Measurements from ENCODE around the gene LRRK1. TPM values are rescaled to one million over a fixed set of nuclear protein-coding genes. Genes with fewer than 3 reads are reported as not detected.

LRRK1 gene
- total RNA-seq, 6 experiments from 2014 or later = 0.93 to 3.6 (median 2.5) TPM

GRCh38 chr15:101046826-101047225 is 127.7 kb downstream of the LRRK1 start:
- no peaks in the 10 kb centered on the region for H3K36me3 ChIP-seq
- intact Hi-C loops (cut with DNase I) = no loop called here
- no peak overlapping the region for H3K4me3 ChIP-seq
- H3K4me1 ChIP-seq = no peaks in the 10 kb centered on the region
- H3K27me3 ChIP-seq = no peaks in the 10 kb centered on the region
- no peak for TF ChIP-seq CTCF (IDR thresholded peaks at IDR 0.05)
- no peak for TF ChIP-seq POLR2A (IDR thresholded peaks at IDR 0.05)
- WGBS (ENCODE audit: insufficient coverage, low coverage, low lambda C conversion rate, missing lambda C conversion rate) = 76% methylated on average over 4 of the region's 7 CpGs
- H3K27ac ChIP-seq = no peak overlapping the region
- no peaks in the 10 kb centered on the region for H3K9me3 ChIP-seq
- peak in 1 of 3 donors; percentile 25 for DNase-seq
- ATAC-seq = no peak

GRCh38 chr15:101047301-101047781 is 128.2 kb downstream of the LRRK1 start:
- Histone ChIP-seq H3K36me3 (no peaks in the 10 kb centered on the region), H3K27me3 (no peaks in the 10 kb centered on the region), H3K4me3 (no peak overlapping the region), H3K4me1 (no peaks in the 10 kb centered on the region), H3K9me3 (no peaks in the 10 kb centered on the region), H3K27ac (no peak overlapping the region)
- DNase-seq (peak in 2 of 3 donors; percentile 6 to 34), ATAC-seq (no peak)
- TF ChIP-seq CTCF (IDR thresholded peaks at IDR 0.05) (no peak), POLR2A (IDR thresholded peaks at IDR 0.05) (no peak)
- intact Hi-C loops (cut with DNase I) = no loop called here
- WGBS (ENCODE audit: insufficient coverage, low coverage, low lambda C conversion rate, missing lambda C conversion rate) = 77% methylated on average over 18 of the region's 22 CpGs

GRCh38 chr15:101048176-101048575 is 129.0 kb downstream of the LRRK1 start:
- DNase-seq (peak in 1 of 3 donors; percentile 8), ATAC-seq (no peak)
- no peak overlapping the region for H3K4me3 ChIP-seq
- H3K27ac ChIP-seq = no peak overlapping the region
- H3K9me3 ChIP-seq = no peaks in the 10 kb centered on the region
- H3K4me1 ChIP-seq = no peaks in the 10 kb centered on the region
- no peaks in the 10 kb centered on the region for H3K36me3 ChIP-seq
- no peaks in the 10 kb centered on the region for H3K27me3 ChIP-seq
- WGBS (ENCODE audit: insufficient coverage, low coverage, low lambda C conversion rate, missing lambda C conversion rate) = 67% methylated on average over 7 of the region's 7 CpGs
- intact Hi-C loops (cut with DNase I) = no loop called here
- TF ChIP-seq CTCF (IDR thresholded peaks at IDR 0.05) = no peak
- no peak for TF ChIP-seq POLR2A (IDR thresholded peaks at IDR 0.05)

- DNase-seq = peak; percentile 16 to 43 (median 36)
- ATAC-seq = no peak
- no peaks in the 10 kb centered on the region for H3K9me3 ChIP-seq
- no peaks in the 10 kb centered on the region for H3K4me1 ChIP-seq
- no peak overlapping the region for H3K27ac ChIP-seq
- WGBS (ENCODE audit: insufficient coverage, low coverage, low lambda C conversion rate, missing lambda C conversion rate) = 73% methylated on average over 9 of the region's 13 CpGs
- no peaks in the 10 kb centered on the region for H3K36me3 ChIP-seq
- H3K27me3 ChIP-seq = no peaks in the 10 kb centered on the region
- H3K4me3 ChIP-seq = no peak overlapping the region
- intact Hi-C loops (cut with DNase I) = no loop called here
- TF ChIP-seq CTCF (IDR thresholded peaks at IDR 0.05) = no peak
- no peak for TF ChIP-seq POLR2A (IDR thresholded peaks at IDR 0.05)
Observed at GRCh38 chr15:101048581-101049030, 129.4 kb downstream of the LRRK1 start.

- Histone ChIP-seq H3K27ac (no peak overlapping the region), H3K4me3 (no peak overlapping the region), H3K4me1 (no peaks in the 10 kb centered on the region), H3K9me3 (no peaks in the 10 kb centered on the region), H3K36me3 (no peaks in the 10 kb centered on the region), H3K27me3 (no peaks in the 10 kb centered on the region)
- ATAC-seq (no peak), DNase-seq (peak; percentile 16 to 36 (median 31))
- TF ChIP-seq POLR2A (IDR thresholded peaks at IDR 0.05) (no peak), CTCF (IDR thresholded peaks at IDR 0.05) (no peak)
- 73% methylated on average over 8 of the region's 11 CpGs for WGBS (ENCODE audit: insufficient coverage, low coverage, low lambda C conversion rate, missing lambda C conversion rate)
- intact Hi-C loops (cut with DNase I) = no loop called here
Observed at GRCh38 chr15:101049282-101049681, 130.1 kb downstream of the LRRK1 start.
